GM23338 (cell line): ENCODE results near the gene MPRIP. TPM values are rescaled to one million over a fixed set of nuclear protein-coding genes. Genes with fewer than 3 reads are reported as not detected.

Experiments
- ATAC-seq: fragments of 200-7000 bp; cut with Tn5 transposase; 3 replicates; pipeline ENCODE4 v1.9.1; 2020
- DNase-seq: peaks from one replicate; pipeline ENCODE4 v3.0.0-alpha.2; 2015; ENCODE audit warnings: low spot score
- H2AFZ ChIP-seq: fragments of 200-600 bp; sonication (generic); 2 replicates; pipeline ENCODE4 v1.8.0; 2016; ENCODE audit warnings: antibody characterized with exemption, mild to moderate bottlenecking, moderate library complexity
- H3F3A ChIP-seq: fragments of 200-600 bp; sonication (generic); replicated peaks from 2 replicates; pipeline ENCODE4 v1.8.0; 2017; ENCODE audit warnings: antibody characterized with exemption, mixed run types, low read depth
- H3K27ac ChIP-seq: fragments of 200-600 bp; sonication (generic); 2 replicates; pipeline ENCODE4 v1.6.1; 2016; ENCODE audit warnings: low read depth
- H3K27me3 ChIP-seq: fragments of 200-600 bp; sonication (generic); 2 replicates; pipeline ENCODE4 v1.8.0; 2016; ENCODE audit warnings: mild to moderate bottlenecking, mixed run types, moderate library complexity; ENCODE audit not compliant: insufficient read depth
- H3K36me3 ChIP-seq: fragments of 200-600 bp; sonication (generic); 2 replicates; pipeline ENCODE4 v1.8.0; 2016; ENCODE audit warnings: mild to moderate bottlenecking; ENCODE audit not compliant: insufficient read depth
- H3K4me1 ChIP-seq: fragments of 200-600 bp; sonication (generic); 2 replicates; pipeline ENCODE4 v1.8.0; 2016; ENCODE audit warnings: mild to moderate bottlenecking, moderate library complexity; ENCODE audit not compliant: insufficient read depth
- H3K4me2 ChIP-seq: fragments of 200-600 bp; sonication (generic); 2 replicates; pipeline ENCODE4 v1.7.1; 2017; ENCODE audit warnings: mixed run types
- H3K4me3 ChIP-seq: fragments of 200-600 bp; sonication (generic); 2 replicates; pipeline ENCODE4 v1.6.1; 2016; ENCODE audit warnings: mixed run types
- H3K79me2 ChIP-seq: fragments of 200-600 bp; sonication (generic); replicated peaks from 2 replicates; pipeline ENCODE4 v1.8.0; 2017; ENCODE audit warnings: mild to moderate bottlenecking; ENCODE audit not compliant: insufficient read depth
- H3K9me2 ChIP-seq: fragments of 200-600 bp; sonication (generic); 2 replicates; pipeline ENCODE4 v1.8.0; 2017; ENCODE audit not compliant: insufficient read depth
- H4K20me1 ChIP-seq: fragments of 200-600 bp; sonication (generic); replicated peaks from 2 replicates; pipeline ENCODE4 v1.8.0; 2017; ENCODE audit warnings: mild to moderate bottlenecking; ENCODE audit not compliant: insufficient read depth
- H3K27ac Mint-ChIP-seq: 2 replicates; pipeline ENCODE4 v1.8.0; 2020; ENCODE audit warnings: inconsistent platforms, mild to moderate bottlenecking, moderate library complexity, mixed read lengths
- H3K27me3 Mint-ChIP-seq: 3 replicates; pipeline ENCODE4 v1.8.0; 2022; ENCODE audit warnings: low read depth, mild to moderate bottlenecking, moderate library complexity, mixed read lengths, inconsistent platforms; ENCODE audit not compliant: insufficient read depth, poor library complexity
- H3K36me3 Mint-ChIP-seq: 3 replicates; pipeline ENCODE4 v1.8.0; 2021; ENCODE audit warnings: low read depth, mild to moderate bottlenecking, inconsistent platforms, moderate library complexity, mixed read lengths
- H3K4me1 Mint-ChIP-seq: 3 replicates; pipeline ENCODE4 v1.8.0; 2020; ENCODE audit warnings: mild to moderate bottlenecking, inconsistent platforms, mixed read lengths
- H3K4me3 Mint-ChIP-seq: 3 replicates; pipeline ENCODE4 v1.8.0; 2021; ENCODE audit warnings: moderate library complexity, mild to moderate bottlenecking, inconsistent platforms, mixed read lengths
- H3K9me3 Mint-ChIP-seq: 3 replicates; pipeline ENCODE4 v1.8.0; 2020; ENCODE audit warnings: moderate library complexity, mild to moderate bottlenecking, inconsistent platforms, mixed read lengths
- CREB1 ChIP-seq: fragments of 250-450 bp; sonication (Bioruptor Pico); IDR thresholded peaks from 2 replicates; pipeline ENCODE4 v1.5.0; 2020; ENCODE audit warnings: low read depth, mild to moderate bottlenecking, moderate library complexity
- EZH2 ChIP-seq: fragments of 200-600 bp; sonication (generic); IDR thresholded peaks from one replicate; pipeline ENCODE4 v1.8.0; 2017; ENCODE audit warnings: antibody characterized with exemption, mild to moderate bottlenecking, low read depth; ENCODE audit not compliant: unreplicated experiment
- EZH2phosphoT487 ChIP-seq: fragments of 200-600 bp; sonication (generic); IDR thresholded peaks from one replicate; pipeline ENCODE4 v1.8.1; 2018; ENCODE audit warnings: antibody characterized with exemption; ENCODE audit not compliant: unreplicated experiment
- JUNB ChIP-seq: IDR thresholded peaks from one replicate; pipeline ENCODE4 v1.6.1; 2016; ENCODE audit warnings: antibody characterized with exemption; ENCODE audit not compliant: unreplicated experiment
- NANOG ChIP-seq: IDR thresholded peaks from 2 replicates; pipeline ENCODE4 v1.6.1; 2016; ENCODE audit warnings: antibody characterized with exemption, borderline replicate concordance
- POLR2AphosphoS5 ChIP-seq: IDR thresholded peaks from 2 replicates; pipeline ENCODE4 v1.6.1; 2016; ENCODE audit warnings: antibody characterized with exemption, low read depth
- STAT1 ChIP-seq: IDR thresholded peaks from one replicate; pipeline ENCODE4 v1.6.1; 2016; ENCODE audit warnings: antibody characterized with exemption; ENCODE audit not compliant: unreplicated experiment
- ZNF114 ChIP-seq: fragments of 250-450 bp; sonication (Bioruptor Pico); IDR thresholded peaks from 2 replicates; pipeline ENCODE4 v1.5.0; 2020; ENCODE audit warnings: mild to moderate bottlenecking, moderate library complexity
- ZNF331 ChIP-seq: fragments of 250-450 bp; sonication (Bioruptor Pico); IDR thresholded peaks from 2 replicates; pipeline ENCODE4 v1.5.0; 2020; ENCODE audit warnings: low read depth, mild to moderate bottlenecking, moderate library complexity
- polyA plus RNA-seq: library from polyadenylated mRNA; unstranded; fragments of >200 nt; fragmentation: Nextera tagmentation; extraction: Ambion mirVana; gene quantifications from 2 replicates; pipeline ENCODE4 v1.2.1, GENCODE V29; 2016
- total RNA-seq: library from RNA; depleted of rRNA; stranded (reverse); fragments of >200 nt; shearing (Covaris generic); gene quantifications from 2 replicates; pipeline ENCODE4 v1.2.3, GENCODE V29; 2014
- TF ChIP-seq, protein P1 (sequence below), 2 experiments: fragments of 200-600 bp in 1 of 2; sonication (generic) in 1 of 2; conservative IDR thresholded peaks; 2 replicates each; pipeline versions ENCODE4 v1.5.1 to v1.6.1; 2016 to 2017; ENCODE audit warnings: antibody characterized with exemption in 2 of 2, low read depth in 2 of 2, mild to moderate bottlenecking in 2 of 2, moderate library complexity in 1 of 2
- TF ChIP-seq, protein P2 (sequence below): fragments of 250-450 bp; sonication (Bioruptor Pico); IDR thresholded peaks from 2 replicates; pipeline ENCODE4 v1.5.0; 2020; ENCODE audit warnings: mild to moderate bottlenecking, moderate library complexity
- TF ChIP-seq, protein P3 (sequence below): IDR thresholded peaks from one replicate; pipeline ENCODE4 v1.6.1; 2018; ENCODE audit warnings: antibody characterized with exemption; ENCODE audit not compliant: unreplicated experiment
- TF ChIP-seq, protein P4 (sequence below): IDR thresholded peaks from 2 replicates; pipeline ENCODE4 v1.6.1; 2016; ENCODE audit warnings: antibody characterized with exemption

Gene MPRIP
- total and polyA plus RNA-seq, 2 experiments from 2014 or later, result 39.3 to 113 TPM

DNA sequence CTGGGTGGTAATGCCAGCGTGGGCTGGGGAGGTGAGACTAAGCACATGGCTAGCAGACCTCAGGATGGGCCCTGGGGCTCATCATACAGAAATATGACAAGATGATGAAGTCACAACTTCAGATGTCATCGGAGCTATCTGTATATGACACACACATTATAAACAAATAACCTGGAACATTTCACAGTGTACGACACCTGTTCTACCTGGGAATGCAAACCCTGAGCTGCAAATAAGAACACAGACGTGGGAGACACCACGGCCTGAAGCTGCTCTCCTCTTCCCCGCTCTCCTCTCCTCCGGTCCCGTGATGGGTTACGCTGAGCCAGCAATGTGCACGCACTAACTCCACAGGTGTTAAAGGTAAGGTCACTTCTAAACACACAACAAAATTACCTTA lies 159.0 kb downstream of the MPRIP start:
- peaks cover 12% of the 10 kb centered on the region for H3K27me3 Mint-ChIP-seq
- H3K4me3 Mint-ChIP-seq, result no peak overlapping the region
- TF ChIP-seq, protein P1, sequence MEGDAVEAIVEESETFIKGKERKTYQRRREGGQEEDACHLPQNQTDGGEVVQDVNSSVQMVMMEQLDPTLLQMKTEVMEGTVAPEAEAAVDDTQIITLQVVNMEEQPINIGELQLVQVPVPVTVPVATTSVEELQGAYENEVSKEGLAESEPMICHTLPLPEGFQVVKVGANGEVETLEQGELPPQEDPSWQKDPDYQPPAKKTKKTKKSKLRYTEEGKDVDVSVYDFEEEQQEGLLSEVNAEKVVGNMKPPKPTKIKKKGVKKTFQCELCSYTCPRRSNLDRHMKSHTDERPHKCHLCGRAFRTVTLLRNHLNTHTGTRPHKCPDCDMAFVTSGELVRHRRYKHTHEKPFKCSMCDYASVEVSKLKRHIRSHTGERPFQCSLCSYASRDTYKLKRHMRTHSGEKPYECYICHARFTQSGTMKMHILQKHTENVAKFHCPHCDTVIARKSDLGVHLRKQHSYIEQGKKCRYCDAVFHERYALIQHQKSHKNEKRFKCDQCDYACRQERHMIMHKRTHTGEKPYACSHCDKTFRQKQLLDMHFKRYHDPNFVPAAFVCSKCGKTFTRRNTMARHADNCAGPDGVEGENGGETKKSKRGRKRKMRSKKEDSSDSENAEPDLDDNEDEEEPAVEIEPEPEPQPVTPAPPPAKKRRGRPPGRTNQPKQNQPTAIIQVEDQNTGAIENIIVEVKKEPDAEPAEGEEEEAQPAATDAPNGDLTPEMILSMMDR (conservative IDR thresholded peaks at IDR 0.05; ENCODE audit: low read depth in 2 of 2), result no peak
- TF ChIP-seq, protein P2, sequence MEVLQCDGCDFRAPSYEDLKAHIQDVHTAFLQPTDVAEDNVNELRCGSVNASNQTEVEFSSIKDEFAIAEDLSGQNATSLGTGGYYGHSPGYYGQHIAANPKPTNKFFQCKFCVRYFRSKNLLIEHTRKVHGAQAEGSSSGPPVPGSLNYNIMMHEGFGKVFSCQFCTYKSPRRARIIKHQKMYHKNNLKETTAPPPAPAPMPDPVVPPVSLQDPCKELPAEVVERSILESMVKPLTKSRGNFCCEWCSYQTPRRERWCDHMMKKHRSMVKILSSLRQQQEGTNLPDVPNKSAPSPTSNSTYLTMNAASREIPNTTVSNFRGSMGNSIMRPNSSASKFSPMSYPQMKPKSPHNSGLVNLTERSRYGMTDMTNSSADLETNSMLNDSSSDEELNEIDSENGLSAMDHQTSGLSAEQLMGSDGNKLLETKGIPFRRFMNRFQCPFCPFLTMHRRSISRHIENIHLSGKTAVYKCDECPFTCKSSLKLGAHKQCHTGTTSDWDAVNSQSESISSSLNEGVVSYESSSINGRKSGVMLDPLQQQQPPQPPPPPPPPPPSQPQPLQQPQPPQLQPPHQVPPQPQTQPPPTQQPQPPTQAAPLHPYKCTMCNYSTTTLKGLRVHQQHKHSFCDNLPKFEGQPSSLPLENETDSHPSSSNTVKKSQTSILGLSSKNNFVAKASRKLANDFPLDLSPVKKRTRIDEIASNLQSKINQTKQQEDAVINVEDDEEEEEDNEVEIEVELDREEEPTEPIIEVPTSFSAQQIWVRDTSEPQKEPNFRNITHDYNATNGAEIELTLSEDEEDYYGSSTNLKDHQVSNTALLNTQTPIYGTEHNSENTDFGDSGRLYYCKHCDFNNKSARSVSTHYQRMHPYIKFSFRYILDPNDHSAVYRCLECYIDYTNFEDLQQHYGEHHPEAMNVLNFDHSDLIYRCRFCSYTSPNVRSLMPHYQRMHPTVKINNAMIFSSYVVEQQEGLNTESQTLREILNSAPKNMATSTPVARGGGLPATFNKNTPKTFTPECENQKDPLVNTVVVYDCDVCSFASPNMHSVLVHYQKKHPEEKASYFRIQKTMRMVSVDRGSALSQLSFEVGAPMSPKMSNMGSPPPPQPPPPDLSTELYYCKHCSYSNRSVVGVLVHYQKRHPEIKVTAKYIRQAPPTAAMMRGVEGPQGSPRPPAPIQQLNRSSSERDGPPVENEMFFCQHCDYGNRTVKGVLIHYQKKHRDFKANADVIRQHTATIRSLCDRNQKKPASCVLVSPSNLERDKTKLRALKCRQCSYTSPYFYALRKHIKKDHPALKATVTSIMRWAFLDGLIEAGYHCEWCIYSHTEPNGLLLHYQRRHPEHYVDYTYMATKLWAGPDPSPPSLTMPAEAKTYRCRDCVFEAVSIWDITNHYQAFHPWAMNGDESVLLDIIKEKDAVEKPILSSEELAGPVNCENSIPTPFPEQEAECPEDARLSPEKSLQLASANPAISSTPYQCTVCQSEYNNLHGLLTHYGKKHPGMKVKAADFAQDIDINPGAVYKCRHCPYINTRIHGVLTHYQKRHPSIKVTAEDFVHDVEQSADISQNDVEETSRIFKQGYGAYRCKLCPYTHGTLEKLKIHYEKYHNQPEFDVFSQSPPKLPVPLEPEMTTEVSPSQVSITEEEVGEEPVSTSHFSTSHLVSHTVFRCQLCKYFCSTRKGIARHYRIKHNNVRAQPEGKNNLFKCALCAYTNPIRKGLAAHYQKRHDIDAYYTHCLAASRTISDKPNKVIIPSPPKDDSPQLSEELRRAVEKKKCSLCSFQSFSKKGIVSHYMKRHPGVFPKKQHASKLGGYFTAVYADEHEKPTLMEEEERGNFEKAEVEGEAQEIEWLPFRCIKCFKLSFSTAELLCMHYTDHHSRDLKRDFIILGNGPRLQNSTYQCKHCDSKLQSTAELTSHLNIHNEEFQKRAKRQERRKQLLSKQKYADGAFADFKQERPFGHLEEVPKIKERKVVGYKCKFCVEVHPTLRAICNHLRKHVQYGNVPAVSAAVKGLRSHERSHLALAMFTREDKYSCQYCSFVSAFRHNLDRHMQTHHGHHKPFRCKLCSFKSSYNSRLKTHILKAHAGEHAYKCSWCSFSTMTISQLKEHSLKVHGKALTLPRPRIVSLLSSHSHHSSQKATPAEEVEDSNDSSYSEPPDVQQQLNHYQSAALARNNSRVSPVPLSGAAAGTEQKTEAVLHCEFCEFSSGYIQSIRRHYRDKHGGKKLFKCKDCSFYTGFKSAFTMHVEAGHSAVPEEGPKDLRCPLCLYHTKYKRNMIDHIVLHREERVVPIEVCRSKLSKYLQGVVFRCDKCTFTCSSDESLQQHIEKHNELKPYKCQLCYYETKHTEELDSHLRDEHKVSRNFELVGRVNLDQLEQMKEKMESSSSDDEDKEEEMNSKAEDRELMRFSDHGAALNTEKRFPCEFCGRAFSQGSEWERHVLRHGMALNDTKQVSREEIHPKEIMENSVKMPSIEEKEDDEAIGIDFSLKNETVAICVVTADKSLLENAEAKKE (CRISPR knock-in tag), result no peak
- TF ChIP-seq POLR2AphosphoS5, result no peak
- TF ChIP-seq, protein P3, sequence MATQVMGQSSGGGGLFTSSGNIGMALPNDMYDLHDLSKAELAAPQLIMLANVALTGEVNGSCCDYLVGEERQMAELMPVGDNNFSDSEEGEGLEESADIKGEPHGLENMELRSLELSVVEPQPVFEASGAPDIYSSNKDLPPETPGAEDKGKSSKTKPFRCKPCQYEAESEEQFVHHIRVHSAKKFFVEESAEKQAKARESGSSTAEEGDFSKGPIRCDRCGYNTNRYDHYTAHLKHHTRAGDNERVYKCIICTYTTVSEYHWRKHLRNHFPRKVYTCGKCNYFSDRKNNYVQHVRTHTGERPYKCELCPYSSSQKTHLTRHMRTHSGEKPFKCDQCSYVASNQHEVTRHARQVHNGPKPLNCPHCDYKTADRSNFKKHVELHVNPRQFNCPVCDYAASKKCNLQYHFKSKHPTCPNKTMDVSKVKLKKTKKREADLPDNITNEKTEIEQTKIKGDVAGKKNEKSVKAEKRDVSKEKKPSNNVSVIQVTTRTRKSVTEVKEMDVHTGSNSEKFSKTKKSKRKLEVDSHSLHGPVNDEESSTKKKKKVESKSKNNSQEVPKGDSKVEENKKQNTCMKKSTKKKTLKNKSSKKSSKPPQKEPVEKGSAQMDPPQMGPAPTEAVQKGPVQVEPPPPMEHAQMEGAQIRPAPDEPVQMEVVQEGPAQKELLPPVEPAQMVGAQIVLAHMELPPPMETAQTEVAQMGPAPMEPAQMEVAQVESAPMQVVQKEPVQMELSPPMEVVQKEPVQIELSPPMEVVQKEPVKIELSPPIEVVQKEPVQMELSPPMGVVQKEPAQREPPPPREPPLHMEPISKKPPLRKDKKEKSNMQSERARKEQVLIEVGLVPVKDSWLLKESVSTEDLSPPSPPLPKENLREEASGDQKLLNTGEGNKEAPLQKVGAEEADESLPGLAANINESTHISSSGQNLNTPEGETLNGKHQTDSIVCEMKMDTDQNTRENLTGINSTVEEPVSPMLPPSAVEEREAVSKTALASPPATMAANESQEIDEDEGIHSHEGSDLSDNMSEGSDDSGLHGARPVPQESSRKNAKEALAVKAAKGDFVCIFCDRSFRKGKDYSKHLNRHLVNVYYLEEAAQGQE, result no peak
- no peak for TF ChIP-seq CREB1
- no peak for TF ChIP-seq ZNF331 (CRISPR knock-in tag)
- no peak for TF ChIP-seq ZNF114 (CRISPR knock-in tag)
- TF ChIP-seq STAT1, result no peak
- no peak for TF ChIP-seq NANOG
- TF ChIP-seq EZH2phosphoT487, result no peak
- no peak for TF ChIP-seq EZH2
- TF ChIP-seq JUNB, result no peak
- TF ChIP-seq, protein P4, sequence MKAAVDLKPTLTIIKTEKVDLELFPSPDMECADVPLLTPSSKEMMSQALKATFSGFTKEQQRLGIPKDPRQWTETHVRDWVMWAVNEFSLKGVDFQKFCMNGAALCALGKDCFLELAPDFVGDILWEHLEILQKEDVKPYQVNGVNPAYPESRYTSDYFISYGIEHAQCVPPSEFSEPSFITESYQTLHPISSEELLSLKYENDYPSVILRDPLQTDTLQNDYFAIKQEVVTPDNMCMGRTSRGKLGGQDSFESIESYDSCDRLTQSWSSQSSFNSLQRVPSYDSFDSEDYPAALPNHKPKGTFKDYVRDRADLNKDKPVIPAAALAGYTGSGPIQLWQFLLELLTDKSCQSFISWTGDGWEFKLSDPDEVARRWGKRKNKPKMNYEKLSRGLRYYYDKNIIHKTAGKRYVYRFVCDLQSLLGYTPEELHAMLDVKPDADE, result no peak
- H3K9me3 Mint-ChIP-seq, result no peaks in the 10 kb centered on the region
- H3K36me3 Mint-ChIP-seq, result no peaks in the 10 kb centered on the region
- H4K20me1 ChIP-seq, result no peaks in the 10 kb centered on the region
- H3K4me1 ChIP-seq, result no peaks in the 10 kb centered on the region
- no peak overlapping the region for H2AFZ ChIP-seq
- H3K4me2 ChIP-seq, result no peak overlapping the region
- no peaks in the 10 kb centered on the region for H3K79me2 ChIP-seq
- no peaks in the 10 kb centered on the region for H3K9me2 ChIP-seq
- H3K4me3 ChIP-seq, result no peak overlapping the region
- no peak overlapping the region for H3K27ac Mint-ChIP-seq
- no peak overlapping the region for H3K27ac ChIP-seq
- H3F3A ChIP-seq, result no peaks in the 10 kb centered on the region; the same call in 1 of the 2 replicates
- H3K4me1 Mint-ChIP-seq, result no peaks in the 10 kb centered on the region; the same call in 2 of the 3 replicates
- no peaks in the 10 kb centered on the region for H3K27me3 ChIP-seq
- no peak for DNase-seq
- no peak for ATAC-seq
- no peaks in the 10 kb centered on the region for H3K36me3 ChIP-seq
